ENCODE data around the gene CARTPT. TPM values are rescaled to one million over a fixed set of nuclear protein-coding genes. Genes with fewer than 3 reads are reported as not detected.
A peak's percentile ranks its signal among the peaks of the same experiment; 100 is the strongest.

CARTPT gene
- total and polyA plus RNA-seq, 10 of the 15 experiments (the other 5 are each of a cell fraction or from before 2014, with no cell fraction given): not detected

GRCh38 chr5:71738662-71739361, 19.7 kb downstream of the CARTPT start:
- no TSS peak for BruUV-seq (replicated peaks)
- DNase-seq (ENCODE audit: low read depth, low spot score) (peak; percentile 15), ATAC-seq (peak; percentile 71), FAIRE-seq (no peak)
- RAD21 ChIA-PET (ENCODE audit: unreplicated experiment): no interaction called here
- Histone ChIP-seq H3K27ac (ENCODE audit: control insufficient read depth, insufficient read depth) (no peak overlapping the region), H3K9me3 (replicated peaks; ENCODE audit: control insufficient read depth, insufficient read depth, low read length) (peaks cover 3% of the 10 kb centered on the region; the same call in 2 of the 3 replicates), H3K4me1 (ENCODE audit: control insufficient read depth, insufficient read depth, low read length) (peaks cover 18% of the 10 kb centered on the region), H4K20me1 (ENCODE audit: control insufficient read depth, insufficient read depth) (no peaks in the 10 kb centered on the region), H3K4me3 (no peak overlapping the region), H3K27me3 (replicated peaks in 1 of 2; ENCODE audit: control insufficient read depth in 2 of 2, insufficient read depth in 2 of 2, low read length in 1 of 2) (no peaks in the 10 kb centered on the region), H3K36me3 (ENCODE audit: control insufficient read depth in 2 of 2, insufficient read depth in 2 of 2, low read length in 1 of 2) (no peaks in the 10 kb centered on the region), H2AFZ (ENCODE audit: control insufficient read depth, low read depth, low read length) (no peak overlapping the region), H3K4me2 (ENCODE audit: control insufficient read depth, insufficient read depth) (peak overlapping the region; percentile 15; the same call in 1 of the 2 replicates), H3K79me2 (ENCODE audit: control insufficient read depth, insufficient read depth, low read length) (no peaks in the 10 kb centered on the region), H3K9ac (ENCODE audit: control insufficient read depth, insufficient read depth, low read length) (no peak overlapping the region)
- 26% methylated on average over 4 of the region's 4 CpGs for WGBS (ENCODE audit: insufficient coverage, insufficient replicate concordance, low lambda C conversion rate, missing lambda C conversion rate)
- POLR2A ChIA-PET: no interaction called here
- TF ChIP-seq BACH1 (IDR thresholded peaks at IDR 0.05; ENCODE audit: borderline replicate concordance): no peak
- TF ChIP-seq CUX1 (IDR thresholded peaks at IDR 0.05; ENCODE audit: insufficient replicate concordance, low read depth, low read length): peak; percentile 37
- 0 out of 2 replicates have a peak, but pooled peaks have one; percentile 20 for TF ChIP-seq RUNX3 (IDR thresholded peaks at IDR 0.05; ENCODE audit: low read length)
- CTCF ChIA-PET: no interaction called here
- in situ Hi-C loops (cut with MboI) (no loop called here), intact Hi-C loops (cut with micrococcal nuclease; ENCODE audit: unreplicated experiment) (no loop called here)
- SMC1A ChIA-PET (ENCODE audit: uncharacterized antibody, unreplicated experiment): no interaction called here

All from GM12878 (cell line).